HG03159 (cell line): Measurements from ENCODE around the gene SLAIN2.
"Not testable (repeated sequence)": the region's sequence is repeated elsewhere in the genome, so short reads cannot be mapped to it uniquely, and the experiment has no call there.

Experiments used
- ATAC-seq: cut with Tn5 transposase; IDR thresholded peaks from one replicate; pipeline ENCODE4 v1.9.1; 2021; ENCODE audit warnings: mild to moderate bottlenecking, moderate library complexity; ENCODE audit not compliant: unreplicated experiment

SLAIN2 gene

GRCh38 chr4:48340965-48341775, at the start of gene SLAIN2:
TSS of gene SLAIN2 (plus strand) at chr4:48341529. CDS start at chr4:48341740, 211 bp downstream.
- ATAC-seq: peak; percentile 85

GRCh38 chr4:48292218-48292790, 49.0 kb upstream of the SLAIN2 start:
- not testable (repeated sequence) for ATAC-seq

GRCh38 chr4:48295116-48295515, 46.2 kb upstream of the SLAIN2 start:
- no peak for ATAC-seq

- peak; percentile 95 for ATAC-seq
Observed at GRCh38 chr4:48296365-48296764, 45.0 kb upstream of the SLAIN2 start.

- ATAC-seq: no peak
Observed at GRCh38 chr4:48297256-48297846, 44.0 kb upstream of the SLAIN2 start.

GRCh38 chr4:48299560-48299959, 41.8 kb upstream of the SLAIN2 start:
- ATAC-seq: no peak

- ATAC-seq: no peak
Observed at GRCh38 chr4:48300004-48300403, 41.3 kb upstream of the SLAIN2 start.

- no peak for ATAC-seq
Observed at GRCh38 chr4:48305508-48305907, 35.8 kb upstream of the SLAIN2 start.

GRCh38 chr4:48307528-48307927, 33.8 kb upstream of the SLAIN2 start:
- no peak for ATAC-seq

- ATAC-seq: no peak
Observed at GRCh38 chr4:48308901-48309300, 32.4 kb upstream of the SLAIN2 start.

- no peak for ATAC-seq
Observed at GRCh38 chr4:48311896-48312295, 29.4 kb upstream of the SLAIN2 start.

GRCh38 chr4:48314746-48315145, 26.6 kb upstream of the SLAIN2 start:
- not testable (repeated sequence) for ATAC-seq

- ATAC-seq: peak; percentile 77
Observed at GRCh38 chr4:48315728-48316630, 25.4 kb upstream of the SLAIN2 start.

- no peak for ATAC-seq
Observed at GRCh38 chr4:48321312-48321711, 20.0 kb upstream of the SLAIN2 start.

- no peak for ATAC-seq
Observed at GRCh38 chr4:48322063-48322462, 19.3 kb upstream of the SLAIN2 start.

GRCh38 chr4:48324281-48324680, 17.0 kb upstream of the SLAIN2 start:
- no peak for ATAC-seq

GRCh38 chr4:48329193-48329592, 12.1 kb upstream of the SLAIN2 start:
- ATAC-seq: no peak

- ATAC-seq: no peak
Observed at GRCh38 chr4:48329976-48330375, 11.4 kb upstream of the SLAIN2 start.

- no peak for ATAC-seq
Observed at GRCh38 chr4:48331577-48332330, 9.6 kb upstream of the SLAIN2 start.

GRCh38 chr4:48332661-48333060, 8.7 kb upstream of the SLAIN2 start:
- ATAC-seq: no peak
